ENCODE measurements around the gene LAMA3. TPM values are rescaled to one million over a fixed set of nuclear protein-coding genes. Genes with fewer than 3 reads are reported as not detected.

LAMA3 gene
- polyA plus RNA-seq, 1 of the 3 experiments (the other 2 are of a cell fraction) = 3.5 TPM

GRCh38 chr18:23883277-23883790 lies 194.1 kb downstream of the LAMA3 start:
- CTCF ChIA-PET = interaction anchor here (2.0 kb wide), 1 partner anchor 35 kb away, joined by 6 read pairs; no protein-coding TSS in a partner anchor
- H3K4me1 ChIP-seq (ENCODE audit: control insufficient read depth in 1 of 2, insufficient read depth in 2 of 2, low read depth in 1 of 2, low read length in 1 of 2) = peaks cover 6 to 22% of the 10 kb centered on the region in 2 experiments; a peak in 3 of 4 replicates

More at GRCh38 chr18:23883277-23883790, 194.1 kb downstream of the LAMA3 start:
- POLR2A ChIA-PET = no interaction called here
- H4K20me1 ChIP-seq (ENCODE audit: insufficient read depth) = no peaks in the 10 kb centered on the region
- H3K27me3 ChIP-seq (ENCODE audit: insufficient read depth) = no peaks in the 10 kb centered on the region
- no peak overlapping the region for H3K9ac ChIP-seq
- H3F3A ChIP-seq (replicated peaks; ENCODE audit: insufficient read depth) = no peaks in the 10 kb centered on the region
- DNase-seq = no peak
- H3K79me2 ChIP-seq (ENCODE audit: insufficient read depth) = no peaks in the 10 kb centered on the region
- no peaks in the 10 kb centered on the region for H3K9me3 ChIP-seq
- WGBS (ENCODE audit: low lambda C conversion rate) = 94% methylated on average over 3 of the region's 3 CpGs
- H2AFZ ChIP-seq (ENCODE audit: low read depth) = no peak overlapping the region
- no peak overlapping the region for H3K4me2 ChIP-seq
- no peak overlapping the region for H3K27ac ChIP-seq (ENCODE audit: low read depth in 2 of 2, low read length in 1 of 2)
- no peaks in the 10 kb centered on the region for H3K9me2 ChIP-seq
- TF ChIP-seq FOXM1 (IDR thresholded peaks at IDR 0.05; ENCODE audit: low read depth) (no peak), CTCF (IDR thresholded peaks at IDR 0.05) (no peak), MEF2A (IDR thresholded peaks at IDR 0.05; ENCODE audit: borderline replicate concordance, low read depth) (no peak), PBX3 (IDR thresholded peaks at IDR 0.05) (no peak), MAX (IDR thresholded peaks at IDR 0.05; ENCODE audit: low read depth) (no peak), EP300 (IDR thresholded peaks at IDR 0.05; ENCODE audit: borderline replicate concordance in 1 of 2, low read depth in 1 of 2, low read length in 1 of 2) (no peak), TEAD4 (IDR thresholded peaks at IDR 0.05; ENCODE audit: borderline replicate concordance, insufficient read depth) (no peak), POLR2AphosphoS5 (IDR thresholded peaks at IDR 0.05; ENCODE audit: low read depth, low read length) (no peak), JUND (IDR thresholded peaks at IDR 0.05) (no peak), RAD21 (IDR thresholded peaks at IDR 0.05; ENCODE audit: low read length) (no peak), USF2 (IDR thresholded peaks at IDR 0.05; ENCODE audit: borderline replicate concordance, low read depth, low read length) (no peak), MXI1 (IDR thresholded peaks at IDR 0.05; ENCODE audit: low read depth, low read length) (no peak), TAF1 (IDR thresholded peaks at IDR 0.05; ENCODE audit: borderline replicate concordance, low read depth, low read length) (no peak), SIN3A (IDR thresholded peaks at IDR 0.05; ENCODE audit: borderline replicate concordance, low read depth, low read length) (no peak)
- H3K36me3 ChIP-seq (replicated peaks in 1 of 2; ENCODE audit: control insufficient read depth in 1 of 2, insufficient read depth in 2 of 2, low read length in 1 of 2) = no peaks in the 10 kb centered on the region
- no peak overlapping the region for H3K4me3 ChIP-seq (ENCODE audit: low read depth in 2 of 2, low read length in 1 of 2)

Measured in SK-N-SH (cell line).